Activated T-helper 1 cell treated with anti-CD3 and anti-CD28 coated beads, Interleukin-2, amount 50 U/mL, for 16 hours (primary cell): ENCODE results near the gene SH3PXD2B.

ENCODE experiments used
- DNase-seq, 2 donors: peaks; one replicate each; pipeline ENCODE4 v3.0.0-alpha.2; 2020; ENCODE audit warnings: low read depth in 1 of 2, low spot score in 1 of 2

SH3PXD2B gene

DNA sequence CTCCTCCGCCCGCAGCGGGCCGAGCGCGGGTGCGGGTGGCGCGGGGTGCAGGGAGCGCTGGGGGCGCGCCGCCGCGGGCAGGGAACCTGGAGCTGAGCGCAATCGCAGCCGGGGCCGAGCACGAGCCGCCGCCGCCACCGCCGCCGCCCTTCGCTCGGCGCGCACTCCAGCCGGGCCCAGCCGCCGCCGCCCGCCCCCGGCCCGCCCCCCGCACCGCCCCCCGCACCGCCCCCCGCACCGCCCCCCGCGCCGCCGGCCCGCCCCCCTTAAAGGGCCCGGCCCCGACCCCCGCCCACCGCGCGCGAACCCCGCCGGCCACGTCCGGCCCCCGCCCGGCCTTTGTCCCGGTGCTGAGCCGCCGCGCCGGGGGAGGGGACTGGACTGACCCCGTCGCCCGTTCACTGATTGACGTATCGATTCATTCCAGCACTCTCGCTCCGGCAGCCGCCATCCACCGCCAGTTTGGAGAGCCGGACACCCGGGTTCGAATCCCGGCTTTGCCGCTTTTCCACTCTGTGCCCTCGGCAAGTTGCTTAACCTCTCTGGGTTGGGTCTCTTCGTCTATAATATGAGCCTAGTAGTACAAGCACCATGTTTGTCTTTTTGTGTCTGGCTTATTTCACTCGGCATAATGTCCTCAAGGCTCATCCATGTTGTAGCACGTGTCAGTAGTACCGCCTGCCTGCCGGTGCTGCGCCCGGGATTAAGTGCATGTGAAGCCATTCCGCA, at the start of gene SH3PXD2B:
SH3PXD2B (minus strand) TSS at position 168 of the 729 bp plus-strand sequence. CDS start 173 bp downstream, outside the sequence.
- no peak for DNase-seq

GRCh38 chr5:172502969-172503368, 48.6 kb upstream of the SH3PXD2B start:
- no peak for DNase-seq

DNA sequence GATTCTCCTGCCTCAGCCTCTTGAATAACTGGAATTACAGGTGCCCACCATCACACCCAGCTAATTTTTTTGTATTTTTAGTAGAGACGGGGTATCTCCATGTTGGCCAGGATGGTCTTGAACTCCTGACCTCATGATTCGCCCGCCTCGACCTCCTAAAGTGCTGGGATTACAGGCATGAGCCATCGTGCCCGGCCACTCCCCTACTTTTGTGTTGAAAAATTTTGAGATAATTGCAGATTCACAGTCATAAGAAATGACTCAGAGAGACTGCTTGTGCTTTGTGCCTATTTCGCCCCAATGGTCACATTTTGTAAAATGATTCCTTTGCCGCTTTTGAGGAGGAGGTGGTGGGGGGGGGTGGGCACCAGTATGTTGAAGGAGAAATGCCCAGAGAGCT, 48.1 kb upstream of the SH3PXD2B start:
- DNase-seq: no peak

- DNase-seq: no peak
Observed at GRCh38 chr5:172501708-172502320, 47.5 kb upstream of the SH3PXD2B start.

- no peak for DNase-seq
Observed at GRCh38 chr5:172499287-172499686, 45.0 kb upstream of the SH3PXD2B start.

DNA sequence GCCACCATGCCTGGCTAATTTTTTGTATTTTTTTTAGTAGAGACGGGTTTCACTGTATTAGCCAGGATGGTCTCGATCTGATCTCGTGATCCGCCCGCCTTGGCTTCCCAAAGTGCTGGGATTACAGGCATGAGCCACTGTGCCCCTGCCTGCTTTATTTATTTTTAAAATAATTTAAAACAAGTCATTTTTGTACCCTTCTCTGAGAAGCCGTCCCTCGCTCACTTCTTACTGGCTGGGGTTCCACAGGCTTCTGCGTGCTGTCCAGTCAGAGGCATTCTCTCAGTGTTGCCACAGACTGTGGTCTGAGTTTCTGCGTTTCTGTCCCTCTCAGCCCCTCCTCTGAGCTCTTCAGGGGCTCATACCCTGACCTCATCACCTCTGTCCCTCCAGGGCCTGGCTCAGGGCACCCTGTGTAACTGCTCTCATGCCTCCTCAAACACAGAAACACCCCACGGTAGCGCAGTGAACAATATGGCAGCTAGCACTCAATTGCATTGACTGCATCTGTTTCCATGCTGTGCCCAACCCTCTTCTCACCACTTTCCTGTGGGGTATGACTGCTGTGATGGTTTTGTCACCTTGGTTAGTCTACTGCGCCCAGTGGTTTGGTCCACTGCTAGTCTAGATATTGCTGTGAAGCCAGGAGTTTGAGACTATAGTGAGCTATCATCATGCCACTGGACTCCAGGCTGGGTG, 44.3 kb upstream of the SH3PXD2B start:
- DNase-seq: no peak

DNA sequence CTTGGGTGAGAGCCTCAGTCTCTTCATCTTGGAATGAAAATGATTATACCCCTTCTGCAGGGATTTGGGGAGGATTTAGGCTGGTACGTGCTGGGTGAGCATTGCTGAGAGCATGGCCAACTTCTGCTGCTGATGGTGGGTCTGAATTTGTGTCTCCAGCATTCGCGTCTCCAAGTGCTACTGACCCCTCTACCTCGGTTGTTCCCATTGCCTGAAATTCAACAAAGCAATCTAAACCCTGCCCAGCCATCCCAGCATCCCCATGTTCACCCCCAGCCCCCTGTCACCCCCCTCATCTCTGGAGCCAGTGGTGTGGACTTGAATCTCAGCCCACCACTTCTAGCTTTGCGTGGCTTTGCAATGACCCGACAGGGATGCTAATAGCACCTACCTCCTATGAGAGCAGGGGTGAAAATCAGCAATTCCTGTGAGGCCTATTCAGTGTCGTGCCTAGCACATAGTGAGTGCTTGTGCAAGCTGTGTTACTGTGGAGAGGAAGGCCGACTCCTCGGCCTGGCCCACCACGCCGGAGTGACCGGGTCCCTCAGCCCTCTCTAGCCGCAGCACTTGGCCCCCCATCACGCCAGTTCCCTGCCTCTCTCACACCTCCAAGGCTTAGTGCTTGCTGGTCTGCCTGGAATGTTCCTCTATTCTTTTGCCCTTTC, 43.4 kb upstream of the SH3PXD2B start:
- no peak for DNase-seq

DNA sequence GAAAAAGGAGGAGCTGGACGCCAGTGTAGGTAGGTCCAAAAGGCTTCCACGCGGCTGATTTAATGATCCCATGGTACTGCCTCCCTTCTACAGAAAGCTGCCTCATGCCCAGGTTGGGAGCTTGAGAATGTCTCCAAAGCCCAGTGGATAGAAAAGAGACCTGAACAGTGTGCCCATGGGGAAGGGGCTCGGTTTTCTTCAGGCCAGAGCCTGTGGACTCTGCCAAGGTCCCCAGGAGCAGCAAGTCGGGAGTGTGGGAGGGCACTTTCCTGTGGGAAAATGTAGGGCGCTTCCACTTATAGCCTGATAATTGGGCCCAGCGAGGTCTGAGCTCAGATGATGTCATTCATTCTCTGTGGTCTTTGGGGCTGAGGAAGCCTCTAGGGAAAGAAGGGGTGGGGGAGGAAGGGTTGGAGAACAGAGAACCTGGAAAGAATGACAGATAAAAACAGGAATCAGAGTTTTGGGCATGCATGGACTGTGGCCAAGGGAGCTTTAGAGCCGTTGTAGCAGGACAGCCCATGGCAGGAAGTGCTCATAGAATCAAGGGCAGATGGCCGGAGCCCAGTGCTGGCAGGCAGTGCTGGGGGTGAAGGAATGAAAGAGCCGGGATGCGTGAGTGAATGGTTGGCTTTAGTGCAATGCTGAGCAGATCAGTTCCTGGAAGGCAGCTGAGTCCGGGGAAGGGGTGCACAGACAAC, 42.5 kb upstream of the SH3PXD2B start:
- no peak for DNase-seq

GRCh38 chr5:172494630-172495505, 40.5 kb upstream of the SH3PXD2B start:
- DNase-seq: no peak

GRCh38 chr5:172493906-172494305, 39.6 kb upstream of the SH3PXD2B start:
- DNase-seq: no peak

- DNase-seq: no peak
Observed at GRCh38 chr5:172493461-172493860, 39.1 kb upstream of the SH3PXD2B start.

- no peak for DNase-seq
Observed at GRCh38 chr5:172493002-172493401, 38.7 kb upstream of the SH3PXD2B start.

DNA sequence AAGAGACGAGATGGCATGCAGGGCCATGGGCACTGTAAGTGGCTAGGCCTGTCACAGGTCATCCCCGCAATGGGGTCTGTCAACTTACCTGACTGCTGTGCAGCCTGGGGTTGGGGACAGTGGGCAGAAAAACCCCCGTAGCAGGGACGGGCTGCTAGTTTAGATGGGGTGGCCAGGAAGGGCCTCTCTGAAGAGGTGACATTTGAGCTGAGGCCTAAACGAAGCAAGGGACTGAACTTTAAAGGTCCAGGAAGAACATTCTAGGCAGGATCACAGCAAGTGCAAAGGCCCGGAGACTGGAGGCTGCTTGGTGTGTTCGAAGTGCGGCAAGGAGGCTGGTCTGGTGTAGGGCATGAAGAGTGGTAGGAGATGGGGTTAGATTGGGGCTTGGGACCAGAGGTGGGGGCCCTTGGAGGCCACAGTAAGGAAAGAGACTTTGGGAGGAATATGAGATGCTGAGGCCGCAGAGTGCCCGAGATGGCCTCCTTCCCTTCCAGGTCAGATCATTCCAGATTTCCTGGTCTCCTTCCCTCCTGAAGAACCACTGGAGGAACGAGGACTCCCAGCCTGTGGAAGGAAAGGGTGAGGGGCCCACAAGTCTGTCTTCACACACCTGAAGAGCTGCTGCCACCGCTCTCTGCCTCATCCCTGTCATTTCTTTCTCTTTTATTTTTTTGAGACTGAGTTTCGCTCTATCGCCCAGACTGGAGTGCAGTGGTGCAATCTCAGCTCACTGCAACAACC, 37.9 kb upstream of the SH3PXD2B start:
- no peak for DNase-seq

GRCh38 chr5:172491481-172491880, 37.2 kb upstream of the SH3PXD2B start:
- no peak for DNase-seq

GRCh38 chr5:172490514-172491461, 36.5 kb upstream of the SH3PXD2B start:
- DNase-seq: no peak

DNA sequence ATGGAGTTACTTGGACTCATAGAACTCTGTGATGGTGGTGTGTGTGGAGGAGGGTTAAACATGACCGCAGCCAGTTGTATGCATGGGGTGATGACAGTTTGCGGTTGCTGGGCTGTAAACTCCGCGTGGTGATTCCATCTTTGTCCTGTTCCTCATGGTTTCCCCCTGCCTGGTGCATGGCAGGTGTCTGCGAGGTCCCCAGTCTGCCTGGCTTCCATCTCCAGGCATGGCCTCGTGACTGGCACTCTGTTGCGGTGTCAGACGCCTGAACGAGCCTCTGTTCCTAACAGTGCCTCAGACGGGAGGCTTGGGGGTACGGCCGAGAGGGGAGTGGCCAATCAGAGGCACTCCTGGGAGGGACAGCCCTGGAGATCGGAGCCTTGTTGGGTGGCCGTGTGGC, 33.9 kb upstream of the SH3PXD2B start:
- DNase-seq: no peak

GRCh38 chr5:172487671-172488070, 33.3 kb upstream of the SH3PXD2B start:
- no peak for DNase-seq

GRCh38 chr5:172486912-172487311, 32.6 kb upstream of the SH3PXD2B start:
- no peak for DNase-seq
